WTC11 (cell line): Measurements from ENCODE around the gene ACSBG1. TPM values are rescaled to one million over a fixed set of nuclear protein-coding genes. Genes with fewer than 3 reads are reported as not detected.

Experiments used
- ATAC-seq: fragments of 200-7000 bp; cut with Tn5 transposase; 2 replicates; pipeline ENCODE4 v1.10.0; 2021; ENCODE audit warnings: mild to moderate bottlenecking, moderate library complexity
- CTCF ChIA-PET: fragments of 300-600 bp; sonication (Branson Sonifier 250); formaldehyde crosslinking; loops from one replicate; lab custom pipeline; 2021; ENCODE audit warnings: antibody characterized with exemption; lab: Charles Lee
- POLR2A ChIA-PET: fragments of 350-600 bp; sonication (Branson Sonifier 250); formaldehyde crosslinking; loops from one replicate; lab custom pipeline; 2021; ENCODE audit warnings: antibody characterized with exemption; lab: Charles Lee
- DNase-seq: peaks from one replicate; pipeline ENCODE4 v3.0.0; 2021; ENCODE audit warnings: low spot score
- H3K27ac Mint-ChIP-seq: 2 replicates; pipeline ENCODE4 v1.8.0; 2021; ENCODE audit warnings: mixed read lengths
- H3K27me3 Mint-ChIP-seq: 2 replicates; pipeline ENCODE4 v1.8.0; 2021; ENCODE audit warnings: low read depth, mild to moderate bottlenecking, moderate library complexity, mixed read lengths
- H3K36me3 Mint-ChIP-seq: 2 replicates; pipeline ENCODE4 v1.8.0; 2021; ENCODE audit warnings: mixed read lengths
- H3K4me1 Mint-ChIP-seq: 2 replicates; pipeline ENCODE4 v1.8.0; 2022; ENCODE audit warnings: mixed read lengths
- H3K4me3 Mint-ChIP-seq: 2 replicates; pipeline ENCODE4 v1.8.0; 2021; ENCODE audit warnings: mild to moderate bottlenecking, moderate library complexity, mixed read lengths
- H3K9me3 Mint-ChIP-seq: 2 replicates; pipeline ENCODE4 v1.8.0; 2021; ENCODE audit warnings: mixed read lengths
- CBFB ChIP-seq: sonication (generic); formaldehyde crosslinking; IDR thresholded peaks from 2 replicates; pipeline ENCODE4 v1.8.1; 2022; ENCODE audit warnings: mild to moderate bottlenecking, low read depth, missing genetic modification reagents
- ETV6 ChIP-seq: sonication (generic); formaldehyde crosslinking; IDR thresholded peaks from 2 replicates; pipeline ENCODE4 v1.8.1; 2022; ENCODE audit warnings: mild to moderate bottlenecking, missing genetic modification reagents
- FOXJ3 ChIP-seq: sonication (generic); formaldehyde crosslinking; IDR thresholded peaks from 2 replicates; pipeline ENCODE4 v1.9.0; 2021; ENCODE audit warnings: missing genetic modification reagents, mild to moderate bottlenecking, borderline replicate concordance
- FOXP1 ChIP-seq: sonication (generic); formaldehyde crosslinking; IDR thresholded peaks from 2 replicates; pipeline ENCODE4 v1.8.0; 2022; ENCODE audit warnings: missing genetic modification reagents, mild to moderate bottlenecking, moderate library complexity, borderline replicate concordance
- GRHL2 ChIP-seq: fragments of 250-450 bp; sonication (Bioruptor Pico); IDR thresholded peaks from 2 replicates; pipeline ENCODE4 v1.8.0; 2022; ENCODE audit warnings: mild to moderate bottlenecking, moderate library complexity; ENCODE audit not compliant: insufficient replicate concordance, severe bottlenecking
- GTF2I ChIP-seq: fragments of 250-450 bp; sonication (Bioruptor Pico); conservative IDR thresholded peaks from 2 replicates; pipeline ENCODE4 v1.4.0; 2021; ENCODE audit warnings: mild to moderate bottlenecking
- IRF2 ChIP-seq: sonication (generic); formaldehyde crosslinking; IDR thresholded peaks from 2 replicates; pipeline ENCODE4 v1.8.0; 2022; ENCODE audit warnings: low read depth, missing genetic modification reagents, borderline replicate concordance
- KAT7 ChIP-seq: sonication (generic); formaldehyde crosslinking; IDR thresholded peaks from 2 replicates; pipeline ENCODE4 v1.8.1; 2023; ENCODE audit warnings: missing genetic modification reagents, mild to moderate bottlenecking, borderline replicate concordance
- MYBL2 ChIP-seq: sonication (generic); formaldehyde crosslinking; IDR thresholded peaks from 2 replicates; pipeline ENCODE4 v1.8.1; 2023; ENCODE audit warnings: mild to moderate bottlenecking, moderate library complexity, missing genetic modification reagents
- NR1H2 ChIP-seq: sonication (generic); formaldehyde crosslinking; IDR thresholded peaks from 2 replicates; pipeline ENCODE4 v1.9.0; 2021; ENCODE audit warnings: mild to moderate bottlenecking, moderate library complexity, missing genetic modification reagents
- PRRX2 ChIP-seq: fragments of 250-450 bp; sonication (Bioruptor Pico); IDR thresholded peaks from 2 replicates; pipeline ENCODE4 v1.8.0; 2021; ENCODE audit warnings: mild to moderate bottlenecking
- SP1 ChIP-seq: sonication (generic); formaldehyde crosslinking; conservative IDR thresholded peaks from 2 replicates; pipeline ENCODE4 v1.8.1; 2022; ENCODE audit warnings: missing genetic modification reagents
- ZNF317 ChIP-seq: sonication (generic); formaldehyde crosslinking; IDR thresholded peaks from 2 replicates; pipeline ENCODE4 v1.8.1; 2023; ENCODE audit warnings: low read depth, mild to moderate bottlenecking, moderate library complexity, missing genetic modification reagents, borderline replicate concordance
- ZNF416 ChIP-seq: fragments of 250-450 bp; sonication (Bioruptor Pico); IDR thresholded peaks from 2 replicates; pipeline ENCODE4 v1.9.0; 2021; ENCODE audit warnings: mild to moderate bottlenecking, inconsistent platforms
- total RNA-seq: library from RNA; stranded (reverse); gene quantifications from 3 replicates; pipeline ENCODE4 v1.2.3, GENCODE V29; 2021
- TF ChIP-seq, protein P1 (sequence below): sonication (generic); formaldehyde crosslinking; IDR thresholded peaks from 2 replicates; pipeline ENCODE4 v1.8.1; 2023; ENCODE audit warnings: mild to moderate bottlenecking, missing genetic modification reagents
- TF ChIP-seq, protein P2 (sequence below): sonication (generic); formaldehyde crosslinking; conservative IDR thresholded peaks from 2 replicates; pipeline ENCODE4 v1.8.1; 2023; ENCODE audit warnings: mild to moderate bottlenecking, low read depth, missing genetic modification reagents, moderate library complexity
- TF ChIP-seq, protein P3 (sequence below): fragments of 250-450 bp; sonication (Bioruptor Pico); IDR thresholded peaks from 2 replicates; pipeline ENCODE4 v1.9.0; 2021; ENCODE audit warnings: mild to moderate bottlenecking
- TF ChIP-seq, protein P4 (sequence below): fragments of 250-450 bp; sonication (Bioruptor Pico); IDR thresholded peaks from 2 replicates; pipeline ENCODE4 v1.9.0; 2021; ENCODE audit warnings: moderate library complexity, mild to moderate bottlenecking, inconsistent platforms, borderline replicate concordance
- TF ChIP-seq, protein P5 (sequence below): sonication (generic); formaldehyde crosslinking; IDR thresholded peaks from 2 replicates; pipeline ENCODE4 v1.8.1; 2023; ENCODE audit warnings: mild to moderate bottlenecking, missing genetic modification reagents

Gene ACSBG1
- total RNA-seq, 1 experiment from 2014 or later, result 5.8 TPM

DNA sequence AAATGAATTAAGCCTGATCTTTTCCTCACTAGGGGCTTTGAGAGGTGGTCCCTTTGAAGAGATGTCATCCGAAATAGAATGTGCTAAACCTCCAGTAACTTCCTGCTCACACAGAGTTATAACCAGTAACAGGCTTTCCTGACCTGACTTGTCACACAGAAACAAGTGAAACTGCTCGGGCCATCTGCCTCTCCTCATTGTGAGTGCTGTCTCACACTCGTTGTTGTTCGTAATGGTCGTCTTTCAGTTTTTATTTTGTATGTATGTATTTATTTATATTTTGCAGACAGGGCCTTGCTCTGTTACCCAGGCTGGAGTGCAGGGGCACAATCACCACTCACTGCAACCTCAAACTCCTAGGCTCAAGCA, 24.0 kb downstream of the ACSBG1 start:
- Mint-ChIP-seq H3K27ac (no peak overlapping the region), H3K4me3 (no peak overlapping the region), H3K36me3 (no peaks in the 10 kb centered on the region), H3K27me3 (no peaks in the 10 kb centered on the region), H3K9me3 (no peaks in the 10 kb centered on the region), H3K4me1 (peaks cover 12% of the 10 kb centered on the region)
- ATAC-seq (no peak), DNase-seq (no peak)
- ChIA-PET CTCF (interaction anchor here (1.8 kb wide), 1 partner anchor 14 kb away, joined by 4 read pairs; no protein-coding TSS in a partner anchor), POLR2A (no interaction called here)
- TF ChIP-seq MYBL2 (CRISPR knock-in tag) (no peak), FOXJ3 (CRISPR knock-in tag) (no peak), NR1H2 (CRISPR knock-in tag) (no peak), PRRX2 (CRISPR knock-in tag) (no peak), GRHL2 (CRISPR knock-in tag) (no peak), ZNF317 (CRISPR knock-in tag) (no peak), ZNF416 (no peak), IRF2 (CRISPR knock-in tag) (no peak), CBFB (CRISPR knock-in tag) (no peak), SP1 (CRISPR knock-in tag) (no peak), FOXP1 (CRISPR knock-in tag) (no peak)
- TF ChIP-seq, protein P1, sequence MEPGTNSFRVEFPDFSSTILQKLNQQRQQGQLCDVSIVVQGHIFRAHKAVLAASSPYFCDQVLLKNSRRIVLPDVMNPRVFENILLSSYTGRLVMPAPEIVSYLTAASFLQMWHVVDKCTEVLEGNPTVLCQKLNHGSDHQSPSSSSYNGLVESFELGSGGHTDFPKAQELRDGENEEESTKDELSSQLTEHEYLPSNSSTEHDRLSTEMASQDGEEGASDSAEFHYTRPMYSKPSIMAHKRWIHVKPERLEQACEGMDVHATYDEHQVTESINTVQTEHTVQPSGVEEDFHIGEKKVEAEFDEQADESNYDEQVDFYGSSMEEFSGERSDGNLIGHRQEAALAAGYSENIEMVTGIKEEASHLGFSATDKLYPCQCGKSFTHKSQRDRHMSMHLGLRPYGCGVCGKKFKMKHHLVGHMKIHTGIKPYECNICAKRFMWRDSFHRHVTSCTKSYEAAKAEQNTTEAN, result no peak
- TF ChIP-seq, protein P2, sequence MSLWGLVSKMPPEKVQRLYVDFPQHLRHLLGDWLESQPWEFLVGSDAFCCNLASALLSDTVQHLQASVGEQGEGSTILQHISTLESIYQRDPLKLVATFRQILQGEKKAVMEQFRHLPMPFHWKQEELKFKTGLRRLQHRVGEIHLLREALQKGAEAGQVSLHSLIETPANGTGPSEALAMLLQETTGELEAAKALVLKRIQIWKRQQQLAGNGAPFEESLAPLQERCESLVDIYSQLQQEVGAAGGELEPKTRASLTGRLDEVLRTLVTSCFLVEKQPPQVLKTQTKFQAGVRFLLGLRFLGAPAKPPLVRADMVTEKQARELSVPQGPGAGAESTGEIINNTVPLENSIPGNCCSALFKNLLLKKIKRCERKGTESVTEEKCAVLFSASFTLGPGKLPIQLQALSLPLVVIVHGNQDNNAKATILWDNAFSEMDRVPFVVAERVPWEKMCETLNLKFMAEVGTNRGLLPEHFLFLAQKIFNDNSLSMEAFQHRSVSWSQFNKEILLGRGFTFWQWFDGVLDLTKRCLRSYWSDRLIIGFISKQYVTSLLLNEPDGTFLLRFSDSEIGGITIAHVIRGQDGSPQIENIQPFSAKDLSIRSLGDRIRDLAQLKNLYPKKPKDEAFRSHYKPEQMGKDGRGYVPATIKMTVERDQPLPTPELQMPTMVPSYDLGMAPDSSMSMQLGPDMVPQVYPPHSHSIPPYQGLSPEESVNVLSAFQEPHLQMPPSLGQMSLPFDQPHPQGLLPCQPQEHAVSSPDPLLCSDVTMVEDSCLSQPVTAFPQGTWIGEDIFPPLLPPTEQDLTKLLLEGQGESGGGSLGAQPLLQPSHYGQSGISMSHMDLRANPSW (CRISPR knock-in tag), result no peak
- TF ChIP-seq, protein P3, sequence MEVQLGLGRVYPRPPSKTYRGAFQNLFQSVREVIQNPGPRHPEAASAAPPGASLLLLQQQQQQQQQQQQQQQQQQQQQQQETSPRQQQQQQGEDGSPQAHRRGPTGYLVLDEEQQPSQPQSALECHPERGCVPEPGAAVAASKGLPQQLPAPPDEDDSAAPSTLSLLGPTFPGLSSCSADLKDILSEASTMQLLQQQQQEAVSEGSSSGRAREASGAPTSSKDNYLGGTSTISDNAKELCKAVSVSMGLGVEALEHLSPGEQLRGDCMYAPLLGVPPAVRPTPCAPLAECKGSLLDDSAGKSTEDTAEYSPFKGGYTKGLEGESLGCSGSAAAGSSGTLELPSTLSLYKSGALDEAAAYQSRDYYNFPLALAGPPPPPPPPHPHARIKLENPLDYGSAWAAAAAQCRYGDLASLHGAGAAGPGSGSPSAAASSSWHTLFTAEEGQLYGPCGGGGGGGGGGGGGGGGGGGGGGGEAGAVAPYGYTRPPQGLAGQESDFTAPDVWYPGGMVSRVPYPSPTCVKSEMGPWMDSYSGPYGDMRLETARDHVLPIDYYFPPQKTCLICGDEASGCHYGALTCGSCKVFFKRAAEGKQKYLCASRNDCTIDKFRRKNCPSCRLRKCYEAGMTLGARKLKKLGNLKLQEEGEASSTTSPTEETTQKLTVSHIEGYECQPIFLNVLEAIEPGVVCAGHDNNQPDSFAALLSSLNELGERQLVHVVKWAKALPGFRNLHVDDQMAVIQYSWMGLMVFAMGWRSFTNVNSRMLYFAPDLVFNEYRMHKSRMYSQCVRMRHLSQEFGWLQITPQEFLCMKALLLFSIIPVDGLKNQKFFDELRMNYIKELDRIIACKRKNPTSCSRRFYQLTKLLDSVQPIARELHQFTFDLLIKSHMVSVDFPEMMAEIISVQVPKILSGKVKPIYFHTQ, result no peak
- TF ChIP-seq, protein P4, sequence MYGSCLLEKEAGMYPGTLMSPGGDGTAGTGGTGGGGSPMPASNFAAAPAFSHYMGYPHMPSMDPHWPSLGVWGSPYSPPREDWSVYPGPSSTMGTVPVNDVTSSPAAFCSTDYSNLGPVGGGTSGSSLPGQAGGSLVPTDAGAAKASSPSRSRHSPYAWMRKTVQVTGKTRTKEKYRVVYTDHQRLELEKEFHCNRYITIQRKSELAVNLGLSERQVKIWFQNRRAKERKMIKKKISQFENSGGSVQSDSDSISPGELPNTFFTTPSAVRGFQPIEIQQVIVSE (CRISPR knock-in tag), result no peak

DNA sequence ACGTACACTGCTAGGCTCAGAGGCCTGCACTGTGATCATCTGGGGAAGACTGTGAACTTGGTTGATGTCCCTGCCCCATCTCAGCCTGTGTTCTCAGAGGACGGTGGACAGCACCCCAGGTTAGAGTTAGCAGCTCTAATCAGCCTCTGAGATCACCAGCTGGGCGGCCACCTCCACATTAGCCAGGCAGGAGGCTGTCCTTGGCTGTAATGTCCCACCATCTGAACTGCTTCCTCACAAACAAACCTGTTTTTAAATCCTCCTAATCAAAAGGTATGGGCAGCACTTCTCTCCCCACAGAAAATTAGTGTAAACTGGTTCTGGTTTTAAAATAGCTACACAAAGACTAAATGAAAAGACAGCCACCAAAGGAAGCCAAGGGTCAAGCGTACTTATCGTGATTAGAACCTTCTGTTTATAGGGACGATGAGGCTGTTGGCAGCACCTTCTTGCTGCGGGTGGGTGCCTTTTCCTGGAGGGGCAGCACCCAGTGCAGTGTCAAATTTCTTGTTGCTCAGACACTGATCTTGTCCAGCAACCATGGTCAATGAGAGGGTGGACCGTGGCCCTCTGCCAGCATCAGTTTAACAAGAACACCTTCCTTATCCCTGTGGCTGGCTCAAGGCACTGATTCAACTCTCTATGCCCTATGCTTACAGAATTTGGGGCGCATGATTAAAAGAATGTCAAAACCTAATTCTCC, 24.6 kb downstream of the ACSBG1 start:
- POLR2A ChIA-PET, result no interaction called here
- Mint-ChIP-seq H3K4me1 (peaks cover 8% of the 10 kb centered on the region), H3K27ac (no peak overlapping the region), H3K36me3 (no peaks in the 10 kb centered on the region), H3K27me3 (no peaks in the 10 kb centered on the region), H3K9me3 (no peaks in the 10 kb centered on the region), H3K4me3 (no peak overlapping the region)
- CTCF ChIA-PET, result interaction anchor here (1.2 to 1.8 kb wide), 2 partner anchors 11 to 14 kb away, joined by 4 to 5 read pairs; no protein-coding TSS in a partner anchor
- ATAC-seq, result no peak
- no peak for DNase-seq
- TF ChIP-seq KAT7 (CRISPR knock-in tag) (no peak), NR1H2 (CRISPR knock-in tag) (no peak), FOXJ3 (CRISPR knock-in tag) (no peak), ETV6 (CRISPR knock-in tag) (no peak), GTF2I (CRISPR knock-in tag) (no peak), ZNF416 (no peak)
- TF ChIP-seq, protein P5, sequence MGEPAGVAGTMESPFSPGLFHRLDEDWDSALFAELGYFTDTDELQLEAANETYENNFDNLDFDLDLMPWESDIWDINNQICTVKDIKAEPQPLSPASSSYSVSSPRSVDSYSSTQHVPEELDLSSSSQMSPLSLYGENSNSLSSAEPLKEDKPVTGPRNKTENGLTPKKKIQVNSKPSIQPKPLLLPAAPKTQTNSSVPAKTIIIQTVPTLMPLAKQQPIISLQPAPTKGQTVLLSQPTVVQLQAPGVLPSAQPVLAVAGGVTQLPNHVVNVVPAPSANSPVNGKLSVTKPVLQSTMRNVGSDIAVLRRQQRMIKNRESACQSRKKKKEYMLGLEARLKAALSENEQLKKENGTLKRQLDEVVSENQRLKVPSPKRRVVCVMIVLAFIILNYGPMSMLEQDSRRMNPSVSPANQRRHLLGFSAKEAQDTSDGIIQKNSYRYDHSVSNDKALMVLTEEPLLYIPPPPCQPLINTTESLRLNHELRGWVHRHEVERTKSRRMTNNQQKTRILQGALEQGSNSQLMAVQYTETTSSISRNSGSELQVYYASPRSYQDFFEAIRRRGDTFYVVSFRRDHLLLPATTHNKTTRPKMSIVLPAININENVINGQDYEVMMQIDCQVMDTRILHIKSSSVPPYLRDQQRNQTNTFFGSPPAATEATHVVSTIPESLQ (CRISPR knock-in tag), result no peak
